ENCODE data around the gene SLC2A9. TPM values are rescaled to one million over a fixed set of nuclear protein-coding genes. Genes with fewer than 3 reads are reported as not detected.

SLC2A9 gene
- total and polyA plus RNA-seq, 2 of the 13 experiments (the other 11 are each of a cell fraction or from before 2014, with no cell fraction given) = 36.2 to 42.3 TPM

DNA sequence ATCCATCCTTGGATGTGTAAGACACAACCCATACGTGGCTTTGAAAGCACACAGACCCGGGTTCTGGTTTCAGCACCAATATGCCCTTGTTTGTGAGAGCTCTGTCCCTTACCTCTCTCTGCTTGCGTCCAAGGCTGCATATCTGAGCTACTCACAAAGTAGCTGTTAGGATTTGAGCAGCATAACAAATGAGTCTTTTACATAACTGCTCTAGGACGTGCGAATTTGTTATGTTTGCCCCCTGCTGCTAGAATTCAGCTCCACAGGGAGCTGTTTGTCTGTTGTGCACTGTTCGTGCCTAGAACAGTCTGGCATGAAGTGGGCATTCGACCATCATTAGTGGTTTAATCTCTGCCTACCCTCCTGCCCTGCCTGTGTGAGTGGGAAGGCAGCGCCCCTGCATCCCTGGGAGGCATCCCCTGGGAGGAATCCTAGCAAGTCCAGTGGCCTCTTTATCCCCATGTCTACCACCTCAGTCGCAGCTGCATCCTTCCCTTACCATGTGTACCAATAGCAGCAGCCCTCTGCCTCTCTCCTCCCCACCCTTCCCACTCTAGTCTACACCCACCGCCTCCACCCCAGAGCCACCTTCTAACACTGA is 42.1 kb downstream of the SLC2A9 start (continued):
- TF ChIP-seq YY1 (IDR thresholded peaks at IDR 0.05; ENCODE audit: insufficient read depth, insufficient replicate concordance, low read depth, low read length) (no peak), ZKSCAN5 (CRISPR knock-in tag; IDR thresholded peaks at IDR 0.05) (no peak), ZNF7 (CRISPR knock-in tag; IDR thresholded peaks at IDR 0.05) (no peak), FOXC1 (CRISPR knock-in tag; IDR thresholded peaks at IDR 0.05; ENCODE audit: borderline replicate concordance) (no peak)
- TF ChIP-seq, protein P1, sequence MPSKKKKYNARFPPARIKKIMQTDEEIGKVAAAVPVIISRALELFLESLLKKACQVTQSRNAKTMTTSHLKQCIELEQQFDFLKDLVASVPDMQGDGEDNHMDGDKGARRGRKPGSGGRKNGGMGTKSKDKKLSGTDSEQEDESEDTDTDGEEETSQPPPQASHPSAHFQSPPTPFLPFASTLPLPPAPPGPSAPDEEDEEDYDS (CRISPR knock-in tag; IDR thresholded peaks at IDR 0.05) = no peak

DNA sequence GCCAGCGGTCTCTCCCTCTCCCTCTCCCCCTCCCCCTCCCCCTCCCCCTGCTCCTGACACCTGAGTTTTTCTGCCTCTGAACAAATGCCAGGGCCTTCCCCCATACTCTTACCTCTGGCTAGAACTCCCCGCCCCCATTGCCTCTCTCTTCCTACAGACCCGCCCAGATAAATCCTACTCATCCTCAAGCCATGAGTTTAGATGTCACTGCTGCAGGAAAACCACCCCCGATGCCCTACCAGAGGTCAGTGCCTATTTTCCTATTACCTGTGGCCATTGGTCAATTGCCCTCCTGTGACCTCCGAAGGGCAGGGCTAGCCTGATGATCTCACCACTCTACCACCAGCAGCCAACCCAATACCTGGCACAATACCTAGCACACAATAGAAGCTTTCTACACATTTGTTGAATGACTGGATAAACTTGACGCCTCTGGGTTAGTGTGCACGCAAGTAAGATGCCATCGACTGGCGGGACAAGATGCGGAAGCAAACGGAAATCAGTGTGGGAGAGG is 43.7 kb downstream of the SLC2A9 start:
- Histone ChIP-seq H3K4me1 (ENCODE audit: insufficient read depth, low read length) (no peaks in the 10 kb centered on the region), H3K4me2 (ENCODE audit: low read depth, low read length) (no peak overlapping the region), H3K27me3 (ENCODE audit: control insufficient read depth in 1 of 2, insufficient read depth in 2 of 2, low read length in 2 of 2) (no peaks in the 10 kb centered on the region), H3K4me3 (replicated peaks in 1 of 3; ENCODE audit: insufficient read depth in 1 of 3, low read depth in 2 of 3, low read length in 3 of 3) (no peak overlapping the region), H4K20me1 (ENCODE audit: insufficient read depth, low read length) (no peaks in the 10 kb centered on the region), H3K79me2 (ENCODE audit: insufficient read depth, low read length) (peaks cover 5% of the 10 kb centered on the region), H3K27ac (ENCODE audit: extremely low read length, insufficient read depth, low read length) (no peak overlapping the region), H3K36me3 (replicated peaks in 1 of 2; ENCODE audit: control insufficient read depth in 1 of 2, insufficient read depth in 2 of 2, low read length in 2 of 2) (peaks cover 21 to 65% of the 10 kb centered on the region in 2 experiments), H2AFZ (ENCODE audit: low read length) (no peak overlapping the region), H3K9ac (ENCODE audit: insufficient read depth, low read depth, low read length) (no peak overlapping the region), H3K9me3 (ENCODE audit: low read length) (no peaks in the 10 kb centered on the region)
- DNase-seq (ENCODE audit: low spot score) (no peak), FAIRE-seq (no peak), ATAC-seq (no peak)
- 98% methylated on average over 11 of the region's 11 CpGs for WGBS (ENCODE audit: low lambda C conversion rate)
- in situ Hi-C loops (cut with HindIII; ENCODE audit: extremely low pct_ligation_motif_present, low pct_unique_long_range_greater_than_20kb) = no loop called here
- ChIA-PET POLR2A (no interaction called here), CTCF (ENCODE audit: low intra/inter-chr PET ratio, low total read pairs) (no interaction called here)
- no TSS peak for BruUV-seq (replicated peaks)
- intact Hi-C loops (cut with micrococcal nuclease; ENCODE audit: unreplicated experiment) = no loop called here
- no peak for TF ChIP-seq ZNF850 (CRISPR knock-in tag; conservative IDR thresholded peaks at IDR 0.05)
- no peak for TF ChIP-seq ZNF468 (CRISPR knock-in tag; IDR thresholded peaks at IDR 0.05)
- TF ChIP-seq TBP (CRISPR knock-in tag; IDR thresholded peaks at IDR 0.05) = no peak
- no peak for TF ChIP-seq ZNF558 (CRISPR knock-in tag; IDR thresholded peaks at IDR 0.05; ENCODE audit: borderline replicate concordance)
- TF ChIP-seq KDM3A (CRISPR knock-in tag; IDR thresholded peaks at IDR 0.05; ENCODE audit: low read depth) = no peak
- TF ChIP-seq ZNF136 (CRISPR knock-in tag; IDR thresholded peaks at IDR 0.05; ENCODE audit: low read depth) = no peak
- TF ChIP-seq, protein P2, sequence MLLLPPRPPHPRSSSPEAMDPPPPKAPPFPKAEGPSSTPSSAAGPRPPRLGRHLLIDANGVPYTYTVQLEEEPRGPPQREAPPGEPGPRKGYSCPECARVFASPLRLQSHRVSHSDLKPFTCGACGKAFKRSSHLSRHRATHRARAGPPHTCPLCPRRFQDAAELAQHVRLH (CRISPR knock-in tag; IDR thresholded peaks at IDR 0.05; ENCODE audit: borderline replicate concordance, low read depth) = no peak
- TF ChIP-seq ZNF720 (CRISPR knock-in tag; IDR thresholded peaks at IDR 0.05) = no peak
- TF ChIP-seq SP1 (IDR thresholded peaks at IDR 0.05) = no peak
- no peak for TF ChIP-seq SP1 (CRISPR knock-in tag; IDR thresholded peaks at IDR 0.05)
- TF ChIP-seq, protein P3, sequence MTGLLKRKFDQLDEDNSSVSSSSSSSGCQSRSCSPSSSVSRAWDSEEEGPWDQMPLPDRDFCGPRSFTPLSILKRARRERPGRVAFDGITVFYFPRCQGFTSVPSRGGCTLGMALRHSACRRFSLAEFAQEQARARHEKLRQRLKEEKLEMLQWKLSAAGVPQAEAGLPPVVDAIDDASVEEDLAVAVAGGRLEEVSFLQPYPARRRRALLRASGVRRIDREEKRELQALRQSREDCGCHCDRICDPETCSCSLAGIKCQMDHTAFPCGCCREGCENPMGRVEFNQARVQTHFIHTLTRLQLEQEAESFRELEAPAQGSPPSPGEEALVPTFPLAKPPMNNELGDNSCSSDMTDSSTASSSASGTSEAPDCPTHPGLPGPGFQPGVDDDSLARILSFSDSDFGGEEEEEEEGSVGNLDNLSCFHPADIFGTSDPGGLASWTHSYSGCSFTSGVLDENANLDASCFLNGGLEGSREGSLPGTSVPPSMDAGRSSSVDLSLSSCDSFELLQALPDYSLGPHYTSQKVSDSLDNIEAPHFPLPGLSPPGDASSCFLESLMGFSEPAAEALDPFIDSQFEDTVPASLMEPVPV (CRISPR knock-in tag; IDR thresholded peaks at IDR 0.05) = no peak
- TF ChIP-seq, protein P4, sequence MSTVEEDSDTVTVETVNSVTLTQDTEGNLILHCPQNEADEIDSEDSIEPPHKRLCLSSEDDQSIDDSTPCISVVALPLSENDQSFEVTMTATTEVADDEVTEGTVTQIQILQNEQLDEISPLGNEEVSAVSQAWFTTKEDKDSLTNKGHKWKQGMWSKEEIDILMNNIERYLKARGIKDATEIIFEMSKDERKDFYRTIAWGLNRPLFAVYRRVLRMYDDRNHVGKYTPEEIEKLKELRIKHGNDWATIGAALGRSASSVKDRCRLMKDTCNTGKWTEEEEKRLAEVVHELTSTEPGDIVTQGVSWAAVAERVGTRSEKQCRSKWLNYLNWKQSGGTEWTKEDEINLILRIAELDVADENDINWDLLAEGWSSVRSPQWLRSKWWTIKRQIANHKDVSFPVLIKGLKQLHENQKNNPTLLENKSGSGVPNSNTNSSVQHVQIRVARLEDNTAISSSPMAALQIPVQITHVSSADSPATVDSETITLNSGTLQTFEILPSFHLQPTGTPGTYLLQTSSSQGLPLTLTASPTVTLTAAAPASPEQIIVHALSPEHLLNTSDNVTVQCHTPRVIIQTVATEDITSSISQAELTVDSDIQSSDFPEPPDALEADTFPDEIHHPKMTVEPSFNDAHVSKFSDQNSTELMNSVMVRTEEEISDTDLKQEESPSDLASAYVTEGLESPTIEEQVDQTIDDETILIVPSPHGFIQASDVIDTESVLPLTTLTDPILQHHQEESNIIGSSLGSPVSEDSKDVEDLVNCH (CRISPR knock-in tag; IDR thresholded peaks at IDR 0.05) = no peak
- no peak for TF ChIP-seq ZNF12 (CRISPR knock-in tag; IDR thresholded peaks at IDR 0.05)
- TF ChIP-seq REPIN1 (CRISPR knock-in tag; IDR thresholded peaks at IDR 0.05; ENCODE audit: borderline replicate concordance, low read depth) = no peak

Measured in HepG2 (cell line).